ENCODE measurements around the gene ITPRIPL2. TPM values are rescaled to one million over a fixed set of nuclear protein-coding genes. Genes with fewer than 3 reads are reported as not detected.

The ITPRIPL2 gene
- total RNA-seq, 2 experiments from 2014 or later: not detected

- Histone ChIP-seq H2AFZ (ENCODE audit: low read length) (no peak overlapping the region), H3K9me3 (ENCODE audit: low read length) (no peaks in the 10 kb centered on the region; the same call in 1 of the 2 replicates), H3K4me1 (ENCODE audit: insufficient read depth, low read length, poor library complexity, severe bottlenecking) (no peaks in the 10 kb centered on the region), H3K79me2 (ENCODE audit: insufficient read depth, low read depth, low read length) (no peaks in the 10 kb centered on the region), H3K36me3 (ENCODE audit: insufficient read depth, low read length) (no peaks in the 10 kb centered on the region), H3K4me2 (ENCODE audit: low read length) (no peak overlapping the region), H3K27ac (ENCODE audit: low read depth, low read length, poor library complexity, severe bottlenecking) (no peak overlapping the region), H3K4me3 (ENCODE audit: low read depth, low read length, poor library complexity, severe bottlenecking) (no peak overlapping the region), H4K20me1 (ENCODE audit: insufficient read depth, low read length) (no peaks in the 10 kb centered on the region), H3K9me2 (ENCODE audit: insufficient read depth, low read length) (no peaks in the 10 kb centered on the region)
- POLR2A ChIA-PET: no interaction called here
- intact Hi-C loops (cut with micrococcal nuclease; ENCODE audit: unreplicated experiment): loop anchor here (5.0 kb wide), 1 partner anchor 209 kb away; no protein-coding TSS in a partner anchor
- CTCF ChIA-PET (ENCODE audit: unreplicated experiment): no interaction called here
- BruUV-seq (replicated peaks): no TSS peak
- DNase-seq (ENCODE audit: low spot score): no peak
- TF ChIP-seq CTCF (conservative IDR thresholded peaks at IDR 0.05; ENCODE audit: low read length): no peak
- no peak for TF ChIP-seq EZH2phosphoT487 (IDR thresholded peaks at IDR 0.05; ENCODE audit: borderline replicate concordance, low read depth, low read length)
These were observed 54.8 kb downstream of the ITPRIPL2 start for GRCh38 chr16:19168371-19169081.

DNA sequence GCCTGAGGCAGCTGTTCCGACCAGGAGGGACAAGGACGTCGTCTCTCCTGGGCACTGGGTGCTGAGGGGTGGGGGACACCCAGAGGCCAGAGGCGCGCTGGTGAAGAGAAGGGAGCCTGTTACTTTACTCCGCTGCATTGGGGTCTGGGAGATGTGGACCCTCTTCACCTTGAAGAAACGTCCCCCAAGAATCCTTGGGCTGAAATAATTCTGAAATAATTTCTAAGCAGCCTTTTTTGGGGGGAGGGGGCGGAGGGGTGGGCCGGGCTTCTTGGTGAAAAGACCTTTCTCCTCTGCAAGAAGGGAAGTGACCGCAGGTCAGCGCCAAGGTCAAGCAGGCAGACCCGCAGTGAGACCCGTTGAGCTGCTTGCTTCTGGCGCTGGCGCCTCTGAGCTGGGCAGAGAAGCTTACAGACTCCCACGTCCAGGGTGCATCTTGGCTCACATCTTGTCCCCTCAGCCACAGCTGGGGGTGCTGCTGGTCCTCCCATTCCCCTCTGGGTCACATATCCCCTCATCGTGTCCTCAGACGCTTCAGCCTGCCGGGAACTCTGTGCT lies 55.4 kb downstream of the ITPRIPL2 start:
- DNase-seq (ENCODE audit: low spot score): no peak
- H3K27ac ChIP-seq (ENCODE audit: low read depth, low read length, poor library complexity, severe bottlenecking): no peak overlapping the region
- no TSS peak for BruUV-seq (replicated peaks)
- CTCF ChIA-PET (ENCODE audit: unreplicated experiment): interaction anchor here (1.0 kb wide), 1 partner anchor 16 kb away, joined by 3 read pairs; no protein-coding TSS in a partner anchor
- no peaks in the 10 kb centered on the region for H3K36me3 ChIP-seq (ENCODE audit: insufficient read depth, low read length)
- TF ChIP-seq EZH2phosphoT487 (IDR thresholded peaks at IDR 0.05; ENCODE audit: borderline replicate concordance, low read depth, low read length): no peak
- TF ChIP-seq CTCF (conservative IDR thresholded peaks at IDR 0.05; ENCODE audit: low read length): no peak
- no peaks in the 10 kb centered on the region for H3K79me2 ChIP-seq (ENCODE audit: insufficient read depth, low read depth, low read length)
- no peaks in the 10 kb centered on the region for H3K9me2 ChIP-seq (ENCODE audit: insufficient read depth, low read length)
- H2AFZ ChIP-seq (ENCODE audit: low read length): no peak overlapping the region
- H3K4me1 ChIP-seq (ENCODE audit: insufficient read depth, low read length, poor library complexity, severe bottlenecking): no peaks in the 10 kb centered on the region
- no peak overlapping the region for H3K4me3 ChIP-seq (ENCODE audit: low read depth, low read length, poor library complexity, severe bottlenecking)
- POLR2A ChIA-PET: no interaction called here
- no peaks in the 10 kb centered on the region for H4K20me1 ChIP-seq (ENCODE audit: insufficient read depth, low read length)
- no peaks in the 10 kb centered on the region for H3K9me3 ChIP-seq (ENCODE audit: low read length)
- intact Hi-C loops (cut with micrococcal nuclease; ENCODE audit: unreplicated experiment): loop anchor here (5.0 kb wide), 1 partner anchor 208 kb away; no protein-coding TSS in a partner anchor
- H3K4me2 ChIP-seq (ENCODE audit: low read length): no peak overlapping the region

All from OCI-LY7 (cell line).